Sigmoid colon (tissue), 4 donors: Measurements from ENCODE around the gene CPSF7.

Experiments
- CTCF ChIP-seq, 4 experiments: fragments of 450-650 bp in 3 of 4; fragments of 200-600 bp in 1 of 4; IDR thresholded peaks; one replicate each; pipeline ENCODE4 v1.5.1; 2016 to 2019; ENCODE audit warnings: antibody characterized with exemption in 4 of 4, mild to moderate bottlenecking in 3 of 4, moderate library complexity in 2 of 4
- EP300 ChIP-seq, 4 donors: sonication (generic); formaldehyde crosslinking; IDR thresholded peaks; one replicate each; pipeline ENCODE4 v1.6.1; 2017; ENCODE audit warnings: antibody characterized with exemption in 4 of 4

GRCh38 chr11:61378713-61379313 lies 51.0 kb downstream of the CPSF7 start:
- TF ChIP-seq EP300 (IDR thresholded peaks at IDR 0.05) (no peak), CTCF (IDR thresholded peaks at IDR 0.05) (no peak)
